ENCODE data around the gene SETBP1. TPM values are rescaled to one million over a fixed set of nuclear protein-coding genes. Genes with fewer than 3 reads are reported as not detected.

The SETBP1 gene
- polyA plus RNA-seq, 2 donors = 1.5 to 1.6 TPM

DNA sequence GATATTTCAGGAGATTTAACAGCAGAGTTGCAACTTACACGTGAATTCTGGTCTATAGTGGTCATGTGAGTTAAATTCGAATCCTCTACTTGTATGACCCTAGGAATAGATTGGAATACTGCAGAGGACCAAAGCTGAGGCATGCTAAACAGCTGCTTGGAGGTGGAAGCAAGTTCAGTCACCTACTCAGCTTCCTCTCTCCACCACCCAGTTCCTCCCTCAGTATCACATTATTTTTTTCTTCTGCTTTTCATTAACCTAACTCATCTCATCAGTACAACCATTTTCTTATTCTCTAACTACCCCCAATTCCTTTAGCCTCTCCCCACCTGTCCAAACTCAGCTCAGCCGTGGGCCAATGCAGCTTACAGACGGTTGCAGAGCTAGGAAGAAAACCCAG lies 385.5 kb downstream of the SETBP1 start:
- Histone ChIP-seq H3K4me1 (ENCODE audit: control insufficient read depth in 2 of 2, insufficient read depth in 2 of 2, low read length in 1 of 2) (no peaks in the 10 kb centered on the region), H3K4me3 (ENCODE audit: low read depth in 1 of 2, low read length in 2 of 2) (no peak overlapping the region), H3K27me3 (ENCODE audit: control insufficient read depth in 1 of 2, insufficient read depth in 2 of 2, low read length in 2 of 2) (no peaks in the 10 kb centered on the region), H3K9me3 (ENCODE audit: control insufficient read depth in 2 of 2, insufficient read depth in 1 of 2, low read depth in 1 of 2, low read length in 1 of 2) (no peaks in the 10 kb centered on the region), H3K27ac (ENCODE audit: low read depth in 2 of 2, low read length in 1 of 2) (no peak overlapping the region), H3K36me3 (ENCODE audit: control insufficient read depth in 2 of 2, insufficient read depth in 2 of 2, low read length in 1 of 2) (no peaks in the 10 kb centered on the region)
- 86 to 90% methylated on average over 4 of the region's 4 CpGs for WGBS, 2 donors

- H3K36me3 ChIP-seq (ENCODE audit: control insufficient read depth in 2 of 2, insufficient read depth in 2 of 2, low read length in 1 of 2) = no peaks in the 10 kb centered on the region
- no peaks in the 10 kb centered on the region for H3K27me3 ChIP-seq (ENCODE audit: control insufficient read depth in 1 of 2, insufficient read depth in 2 of 2, low read length in 2 of 2)
- 66 to 69% methylated on average over 2 of the region's 2 CpGs for WGBS, 2 donors
- H3K4me1 ChIP-seq (ENCODE audit: control insufficient read depth in 2 of 2, insufficient read depth in 2 of 2, low read length in 1 of 2) = no peaks in the 10 kb centered on the region
- no peaks in the 10 kb centered on the region for H3K9me3 ChIP-seq (ENCODE audit: control insufficient read depth in 2 of 2, insufficient read depth in 1 of 2, low read depth in 1 of 2, low read length in 1 of 2)
- no peak overlapping the region for H3K4me3 ChIP-seq (ENCODE audit: low read depth in 1 of 2, low read length in 2 of 2)
- H3K27ac ChIP-seq (ENCODE audit: low read depth in 2 of 2, low read length in 1 of 2) = no peak overlapping the region
These were observed 386.2 kb downstream of the SETBP1 start for GRCh38 chr18:45066886-45067285.

DNA sequence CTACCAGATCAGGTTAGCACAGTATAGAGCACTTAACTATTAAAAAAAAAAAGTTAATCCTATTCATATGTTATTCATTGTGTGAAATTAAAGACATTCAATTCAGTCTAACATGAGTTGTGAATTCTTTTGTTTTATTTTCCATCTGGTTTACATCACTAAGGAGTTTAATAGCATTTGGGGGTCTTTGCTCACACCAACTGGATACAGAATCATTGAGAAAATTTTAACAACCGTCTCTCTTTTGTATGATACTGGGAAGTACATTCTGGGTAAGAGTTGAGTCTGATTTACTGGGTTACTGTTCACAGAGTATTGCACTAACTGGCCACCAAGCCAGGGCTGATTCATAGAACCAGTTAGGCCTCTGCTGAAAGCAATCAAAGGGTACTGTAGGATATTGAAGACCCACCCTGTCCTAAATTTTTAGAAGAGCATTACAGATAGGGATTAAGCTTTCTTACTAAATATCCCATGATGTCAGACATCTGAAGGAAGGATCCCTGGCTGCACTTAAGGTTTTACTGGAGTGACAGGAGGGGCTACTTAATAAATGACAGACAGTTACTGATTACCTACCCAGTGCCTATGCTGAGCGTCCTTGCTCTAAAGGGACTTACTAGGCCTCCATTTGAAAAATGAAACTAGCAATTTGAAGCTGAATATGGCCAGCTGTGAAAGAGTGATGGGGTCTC lies 387.9 kb downstream of the SETBP1 start:
- no peaks in the 10 kb centered on the region for H3K4me1 ChIP-seq (ENCODE audit: control insufficient read depth in 2 of 2, insufficient read depth in 2 of 2, low read length in 1 of 2)
- no peak overlapping the region for H3K27ac ChIP-seq (ENCODE audit: low read depth in 2 of 2, low read length in 1 of 2)
- H3K4me3 ChIP-seq (ENCODE audit: low read depth in 1 of 2, low read length in 2 of 2) = no peak overlapping the region
- no peaks in the 10 kb centered on the region for H3K36me3 ChIP-seq (ENCODE audit: control insufficient read depth in 2 of 2, insufficient read depth in 2 of 2, low read length in 1 of 2)
- no peaks in the 10 kb centered on the region for H3K27me3 ChIP-seq (ENCODE audit: control insufficient read depth in 1 of 2, insufficient read depth in 2 of 2, low read length in 2 of 2)
- WGBS, 2 donors = 81 to 84% methylated on average over 2 of the region's 2 CpGs
- H3K9me3 ChIP-seq (ENCODE audit: control insufficient read depth in 2 of 2, insufficient read depth in 1 of 2, low read depth in 1 of 2, low read length in 1 of 2) = no peaks in the 10 kb centered on the region

DNA sequence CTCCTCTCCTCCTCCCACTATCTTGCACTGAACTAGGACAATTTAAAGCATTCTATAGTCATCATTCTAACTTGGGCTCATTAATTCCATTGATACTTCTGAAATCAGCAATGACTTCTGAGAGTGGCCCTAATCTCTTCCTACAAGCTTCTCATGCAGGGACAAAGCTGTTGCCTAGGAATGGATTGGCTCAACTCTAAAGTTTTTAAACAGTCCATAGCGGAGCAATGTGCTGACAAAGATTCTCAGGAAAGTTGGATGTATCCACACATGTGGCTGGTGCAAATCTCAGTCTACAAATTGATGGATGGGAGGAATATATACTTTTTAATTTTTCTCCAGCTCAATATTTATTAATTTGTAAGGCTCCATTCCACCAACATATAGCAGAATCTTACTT lies 388.9 kb downstream of the SETBP1 start:
- Histone ChIP-seq H3K27ac (ENCODE audit: low read depth in 2 of 2, low read length in 1 of 2) (no peak overlapping the region), H3K4me1 (ENCODE audit: control insufficient read depth in 2 of 2, insufficient read depth in 2 of 2, low read length in 1 of 2) (no peaks in the 10 kb centered on the region), H3K9me3 (ENCODE audit: control insufficient read depth in 2 of 2, insufficient read depth in 1 of 2, low read depth in 1 of 2, low read length in 1 of 2) (no peaks in the 10 kb centered on the region), H3K27me3 (ENCODE audit: control insufficient read depth in 1 of 2, insufficient read depth in 2 of 2, low read length in 2 of 2) (no peaks in the 10 kb centered on the region), H3K36me3 (ENCODE audit: control insufficient read depth in 2 of 2, insufficient read depth in 2 of 2, low read length in 1 of 2) (no peaks in the 10 kb centered on the region), H3K4me3 (ENCODE audit: low read depth in 1 of 2, low read length in 2 of 2) (no peak overlapping the region)
- WGBS, 2 donors = 78 to 84% methylated on average over 1 of the region's 1 CpG

DNA sequence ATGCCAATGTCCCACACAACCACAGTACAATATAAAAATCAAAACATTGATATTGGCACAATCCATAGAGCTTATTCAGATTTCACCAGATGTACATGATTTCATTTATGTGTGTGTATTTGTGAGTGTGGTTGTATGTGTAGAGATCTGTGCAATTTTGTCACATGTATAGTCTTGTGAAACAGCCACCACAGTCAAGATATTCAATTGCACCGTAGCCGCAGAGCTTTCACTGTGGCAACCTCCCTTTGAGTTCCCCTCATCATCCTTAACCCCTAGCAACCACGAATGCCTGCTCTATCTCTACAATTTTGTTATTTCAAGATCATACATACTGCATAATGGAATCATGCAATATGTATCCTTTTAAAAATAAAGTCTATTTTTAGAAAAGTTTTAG lies 391.3 kb downstream of the SETBP1 start:
- H3K4me1 ChIP-seq (ENCODE audit: control insufficient read depth in 2 of 2, insufficient read depth in 2 of 2, low read length in 1 of 2) = no peaks in the 10 kb centered on the region
- no peaks in the 10 kb centered on the region for H3K9me3 ChIP-seq (ENCODE audit: control insufficient read depth in 2 of 2, insufficient read depth in 1 of 2, low read depth in 1 of 2, low read length in 1 of 2)
- H3K27me3 ChIP-seq (ENCODE audit: control insufficient read depth in 1 of 2, insufficient read depth in 2 of 2, low read length in 2 of 2) = no peaks in the 10 kb centered on the region
- H3K4me3 ChIP-seq (ENCODE audit: low read depth in 1 of 2, low read length in 2 of 2) = no peak overlapping the region
- 74 to 90% methylated on average over 3 of the region's 3 CpGs for WGBS, 2 donors
- H3K27ac ChIP-seq (ENCODE audit: low read depth in 2 of 2, low read length in 1 of 2) = no peak overlapping the region
- H3K36me3 ChIP-seq (ENCODE audit: control insufficient read depth in 2 of 2, insufficient read depth in 2 of 2, low read length in 1 of 2) = no peaks in the 10 kb centered on the region

DNA sequence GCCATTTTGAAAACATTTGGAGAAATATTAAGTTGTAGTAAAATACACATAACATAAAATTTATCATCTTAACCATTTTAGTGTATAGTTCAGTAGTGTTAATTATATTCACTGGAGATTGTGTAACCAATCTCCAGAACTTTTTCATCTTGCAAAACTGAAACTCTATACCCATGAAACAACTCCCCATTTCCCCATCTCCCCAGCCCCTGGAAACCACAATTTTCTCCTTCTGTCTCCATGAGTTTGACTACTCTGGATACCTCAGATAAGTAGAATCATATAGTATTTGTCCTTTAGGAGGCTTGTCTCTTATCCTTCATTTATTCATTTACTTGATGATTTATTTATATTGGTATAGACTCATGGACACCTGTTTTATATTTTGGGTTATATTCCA lies 392.9 kb downstream of the SETBP1 start:
- Histone ChIP-seq H3K27ac (ENCODE audit: low read depth in 2 of 2, low read length in 1 of 2) (no peak overlapping the region), H3K4me3 (ENCODE audit: low read depth in 1 of 2, low read length in 2 of 2) (no peak overlapping the region), H3K4me1 (ENCODE audit: control insufficient read depth in 2 of 2, insufficient read depth in 2 of 2, low read length in 1 of 2) (no peaks in the 10 kb centered on the region), H3K36me3 (ENCODE audit: control insufficient read depth in 2 of 2, insufficient read depth in 2 of 2, low read length in 1 of 2) (no peaks in the 10 kb centered on the region), H3K9me3 (ENCODE audit: control insufficient read depth in 2 of 2, insufficient read depth in 1 of 2, low read depth in 1 of 2, low read length in 1 of 2) (no peaks in the 10 kb centered on the region), H3K27me3 (ENCODE audit: control insufficient read depth in 1 of 2, insufficient read depth in 2 of 2, low read length in 2 of 2) (no peaks in the 10 kb centered on the region)

GRCh38 chr18:45081566-45082181 lies 401.0 kb downstream of the SETBP1 start:
- H3K36me3 ChIP-seq (ENCODE audit: control insufficient read depth in 2 of 2, insufficient read depth in 2 of 2, low read length in 1 of 2) = no peaks in the 10 kb centered on the region
- H3K27ac ChIP-seq (ENCODE audit: low read depth in 2 of 2, low read length in 1 of 2) = no peak overlapping the region
- H3K4me1 ChIP-seq (ENCODE audit: control insufficient read depth in 2 of 2, insufficient read depth in 2 of 2, low read length in 1 of 2) = no peaks in the 10 kb centered on the region
- H3K27me3 ChIP-seq (ENCODE audit: control insufficient read depth in 1 of 2, insufficient read depth in 2 of 2, low read length in 2 of 2) = no peaks in the 10 kb centered on the region
- WGBS, 2 donors = 63 to 71% methylated on average over 6 of the region's 6 CpGs
- H3K9me3 ChIP-seq (ENCODE audit: control insufficient read depth in 2 of 2, insufficient read depth in 1 of 2, low read depth in 1 of 2, low read length in 1 of 2) = no peaks in the 10 kb centered on the region
- H3K4me3 ChIP-seq (ENCODE audit: low read depth in 1 of 2, low read length in 2 of 2) = no peak overlapping the region

DNA sequence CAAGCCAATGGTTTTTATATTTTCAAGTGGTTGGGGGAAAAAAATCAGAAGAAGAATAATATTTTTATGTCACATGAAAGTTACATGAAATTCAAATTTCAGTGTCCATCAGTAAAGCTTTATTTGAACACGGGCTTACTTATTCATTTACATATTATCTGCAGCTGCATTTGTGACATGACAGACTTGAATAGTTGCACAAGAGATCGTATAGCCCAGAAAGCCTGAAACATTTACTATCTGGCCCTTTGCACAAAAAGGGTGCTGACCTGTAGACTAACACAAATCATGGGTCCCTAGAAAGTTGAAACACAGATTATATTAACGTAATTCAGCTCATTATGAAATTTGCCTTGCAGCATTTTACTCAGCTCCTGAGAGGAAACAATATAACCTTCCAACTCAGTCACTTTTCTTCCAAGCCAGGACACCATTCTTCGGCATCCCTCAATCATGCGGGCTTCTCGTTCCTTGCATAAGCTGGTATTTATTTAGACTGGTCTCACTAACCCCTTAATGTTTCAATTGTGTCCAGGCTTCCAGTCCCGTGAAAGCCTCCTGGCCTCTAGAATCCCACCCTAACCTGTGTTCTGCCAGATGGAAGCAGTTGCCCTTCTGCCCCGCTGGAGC lies 402.7 kb downstream of the SETBP1 start:
- Histone ChIP-seq H3K4me1 (ENCODE audit: control insufficient read depth in 2 of 2, insufficient read depth in 2 of 2, low read length in 1 of 2) (no peaks in the 10 kb centered on the region), H3K27me3 (ENCODE audit: control insufficient read depth in 1 of 2, insufficient read depth in 2 of 2, low read length in 2 of 2) (no peaks in the 10 kb centered on the region), H3K27ac (ENCODE audit: low read depth in 2 of 2, low read length in 1 of 2) (no peak overlapping the region), H3K36me3 (ENCODE audit: control insufficient read depth in 2 of 2, insufficient read depth in 2 of 2, low read length in 1 of 2) (no peaks in the 10 kb centered on the region), H3K4me3 (ENCODE audit: low read depth in 1 of 2, low read length in 2 of 2) (no peak overlapping the region), H3K9me3 (ENCODE audit: control insufficient read depth in 2 of 2, insufficient read depth in 1 of 2, low read depth in 1 of 2, low read length in 1 of 2) (no peaks in the 10 kb centered on the region)
- 84 to 91% methylated on average over 8 of the region's 8 CpGs for whole genome bisulfite sequencing, 2 donors

- Histone ChIP-seq H3K9me3 (ENCODE audit: control insufficient read depth in 2 of 2, insufficient read depth in 1 of 2, low read depth in 1 of 2, low read length in 1 of 2) (no peaks in the 10 kb centered on the region), H3K4me3 (ENCODE audit: low read depth in 1 of 2, low read length in 2 of 2) (no peak overlapping the region), H3K4me1 (ENCODE audit: control insufficient read depth in 2 of 2, insufficient read depth in 2 of 2, low read length in 1 of 2) (no peaks in the 10 kb centered on the region), H3K27ac (ENCODE audit: low read depth in 2 of 2, low read length in 1 of 2) (no peak overlapping the region), H3K36me3 (ENCODE audit: control insufficient read depth in 2 of 2, insufficient read depth in 2 of 2, low read length in 1 of 2) (no peaks in the 10 kb centered on the region), H3K27me3 (ENCODE audit: control insufficient read depth in 1 of 2, insufficient read depth in 2 of 2, low read length in 2 of 2) (no peaks in the 10 kb centered on the region)
- WGBS, 2 donors = 80 to 83% methylated on average over 13 of the region's 13 CpGs
These were observed 403.5 kb downstream of the SETBP1 start for GRCh38 chr18:45084206-45084605.
